HG03159 (cell line): ENCODE results near the gene TMEM255B.

Experiments used
- ATAC-seq: cut with Tn5 transposase; IDR thresholded peaks from one replicate; pipeline ENCODE4 v1.9.1; 2021; ENCODE audit warnings: mild to moderate bottlenecking, moderate library complexity; ENCODE audit not compliant: unreplicated experiment

The TMEM255B gene

DNA sequence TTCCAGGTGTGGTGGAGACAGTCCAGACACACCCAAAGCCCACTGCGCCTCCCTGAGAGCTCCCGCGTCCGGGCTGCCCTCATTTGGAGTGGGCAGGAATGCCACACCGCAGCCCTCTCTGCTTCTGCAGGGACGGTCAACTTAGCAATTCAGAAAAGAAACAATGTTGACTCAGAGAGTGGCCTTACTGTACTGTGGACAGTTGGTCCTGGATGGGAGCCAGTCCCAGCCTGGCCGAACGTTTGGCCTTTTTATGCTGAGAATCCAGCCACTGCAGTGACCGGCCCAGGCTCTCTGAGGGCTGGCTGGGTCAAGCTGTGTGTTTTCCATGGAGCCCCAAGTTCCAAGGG is 97.7 kb downstream of the TMEM255B start:
- no peak for ATAC-seq

DNA sequence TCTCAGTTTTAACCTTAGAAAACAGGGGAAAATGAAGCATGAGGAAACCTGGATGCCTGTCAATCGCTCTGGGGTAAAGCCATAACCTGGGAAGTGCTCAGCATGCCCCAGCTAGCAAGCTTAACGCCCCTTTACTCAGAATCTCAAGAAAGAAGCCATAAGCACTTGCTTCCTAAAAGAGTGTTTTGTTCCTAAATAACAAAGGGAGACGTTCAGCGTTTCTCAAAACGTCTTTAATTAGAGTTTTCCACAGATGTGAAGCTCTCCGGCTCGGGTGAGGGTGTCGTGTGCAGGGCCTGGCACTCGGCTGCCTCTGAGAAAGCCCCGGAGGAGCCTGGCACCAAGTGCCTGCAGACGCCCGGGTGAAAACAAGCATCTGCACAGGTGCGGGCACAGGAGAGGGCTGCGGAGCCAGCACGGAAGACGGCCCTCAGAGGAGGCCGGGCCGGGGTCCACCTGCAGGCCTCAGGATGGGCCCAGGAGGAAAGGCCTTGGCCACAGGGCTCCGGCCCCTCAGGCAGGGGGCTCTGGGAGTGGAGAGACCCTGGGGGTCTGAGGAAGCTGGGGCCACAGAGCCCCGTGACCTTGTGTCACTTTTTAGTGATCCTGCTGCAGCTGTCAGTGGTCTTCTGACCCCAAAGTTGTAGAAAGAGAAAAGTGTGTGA is 98.6 kb downstream of the TMEM255B start:
- no peak for ATAC-seq

DNA sequence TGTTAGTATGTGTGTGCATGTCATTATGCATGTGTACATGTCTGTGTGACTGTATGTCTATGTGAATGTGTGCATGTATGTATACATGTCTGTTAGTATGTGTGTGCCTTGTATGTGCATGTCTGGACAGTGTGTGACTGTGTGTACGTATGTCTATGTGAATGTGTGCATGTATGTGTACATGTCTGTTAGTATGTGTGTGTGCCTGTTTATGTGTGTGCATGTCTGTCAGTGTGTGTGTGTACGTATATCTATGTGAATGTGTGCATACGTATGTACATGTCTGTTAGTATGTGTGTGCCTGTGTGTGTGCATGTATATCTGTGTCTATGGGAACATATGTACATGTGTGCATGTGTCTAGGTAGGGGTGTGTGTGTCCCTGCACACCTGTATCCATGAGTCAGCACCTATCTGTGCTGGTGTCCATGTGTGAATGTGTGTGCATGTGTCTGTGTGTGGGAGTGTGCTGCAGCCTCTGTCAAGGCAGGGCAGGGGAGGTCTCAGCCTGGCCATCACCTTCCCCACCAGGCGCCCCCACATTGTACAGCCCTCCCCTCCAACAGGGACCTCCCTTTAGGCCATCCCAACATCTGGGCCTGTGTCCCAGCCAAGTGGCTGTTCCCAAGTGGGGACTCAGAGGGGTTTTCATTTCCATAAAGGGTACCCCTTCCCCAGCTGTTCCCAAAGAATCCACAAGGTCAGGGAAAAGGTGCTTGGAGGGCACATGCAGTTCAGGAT is 100.5 kb downstream of the TMEM255B start:
- no peak for ATAC-seq

DNA sequence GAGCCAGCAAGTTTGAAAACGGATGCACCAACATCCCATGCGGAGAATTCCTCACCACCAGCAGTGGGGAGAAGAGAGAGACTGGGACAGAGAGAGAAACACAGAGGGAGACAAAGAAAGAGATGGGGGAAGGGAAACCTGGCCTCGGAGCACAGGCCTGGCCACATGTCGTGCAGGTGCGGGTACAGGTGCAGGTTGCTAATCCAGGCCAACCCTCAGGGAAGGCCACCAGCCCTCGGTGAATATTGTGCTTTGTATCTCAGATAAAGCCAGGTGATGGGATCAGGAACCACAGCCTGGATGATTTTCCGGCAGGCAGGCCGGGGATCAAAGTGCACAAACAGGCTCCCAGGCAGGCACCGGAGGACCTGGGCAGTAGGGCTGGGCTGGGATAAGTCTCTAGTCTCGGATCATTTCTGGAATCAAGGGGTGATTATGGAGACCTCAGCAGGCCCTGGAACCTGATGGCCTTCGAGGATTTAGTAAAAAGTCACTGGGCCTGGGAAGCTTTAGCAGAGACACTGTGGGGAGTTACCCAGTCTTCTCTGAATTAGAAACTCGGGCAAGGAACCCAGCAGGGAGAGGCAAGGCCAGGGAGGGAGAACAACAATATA is 101.1 kb downstream of the TMEM255B start:
- no peak for ATAC-seq

DNA sequence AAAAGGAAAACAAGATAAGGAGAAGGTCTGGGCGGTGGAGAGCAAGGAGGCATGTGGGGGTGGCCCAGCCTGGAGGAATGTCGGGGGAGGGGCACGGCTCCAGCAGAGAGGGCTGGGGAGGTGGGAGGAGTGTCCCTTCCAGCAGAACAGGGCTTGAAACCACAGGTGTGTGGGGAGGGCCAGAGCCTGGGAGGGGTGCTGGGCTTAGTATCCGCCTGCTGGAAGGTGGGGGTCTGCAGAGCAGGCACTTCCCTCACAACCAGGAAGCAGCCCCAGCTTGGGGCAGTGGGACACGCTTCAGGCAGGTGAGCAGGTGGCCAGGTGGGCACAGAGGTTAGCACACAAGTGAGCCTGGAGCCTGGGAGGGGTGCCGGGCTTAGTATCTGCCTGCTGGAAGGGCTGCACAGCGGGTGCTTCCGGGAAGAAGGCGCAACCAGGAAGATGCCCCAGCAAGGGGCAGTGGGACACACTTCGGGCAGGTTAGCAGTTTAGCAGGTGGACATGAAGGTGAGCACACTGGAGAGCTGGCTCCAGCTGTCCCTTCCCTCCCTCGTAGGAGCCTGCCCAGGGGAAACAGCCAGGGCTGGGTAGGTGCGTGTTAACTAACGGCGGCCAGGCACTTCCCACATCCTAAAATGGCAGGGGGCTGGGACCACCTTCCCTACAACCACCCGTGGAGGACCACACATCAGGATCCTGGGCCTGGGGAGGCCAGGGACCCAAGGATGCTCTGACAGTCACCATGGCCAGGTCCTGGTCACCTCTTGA is 101.8 kb downstream of the TMEM255B start:
- ATAC-seq, result no peak

DNA sequence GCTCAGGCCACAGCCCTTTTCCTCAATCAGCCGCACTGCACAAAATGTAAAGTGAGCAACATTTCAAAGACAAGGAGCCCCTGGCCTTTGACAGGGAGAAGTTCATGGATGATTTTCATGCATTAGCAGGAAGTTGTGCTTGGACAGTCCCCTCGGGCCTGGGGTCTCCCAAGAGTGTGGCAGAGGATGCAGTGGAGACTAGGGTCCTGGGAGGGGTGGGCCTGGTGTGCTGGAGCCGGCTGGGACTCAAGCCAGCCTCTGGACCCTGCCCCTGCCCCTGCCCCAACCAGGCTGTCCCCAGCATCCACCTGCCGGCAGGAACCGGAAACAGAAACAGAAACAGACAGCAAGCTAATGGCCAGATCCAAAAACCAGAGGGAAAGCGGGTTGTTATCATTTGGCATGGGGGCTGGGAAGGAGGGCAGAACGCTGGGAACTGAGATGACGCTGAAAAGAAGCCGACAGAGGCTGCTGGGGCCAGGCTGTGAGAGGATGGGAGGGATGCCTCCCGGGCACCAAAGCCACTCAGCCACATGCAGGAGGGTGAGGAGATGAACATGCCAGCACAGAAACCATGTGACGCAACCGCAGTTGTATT is 102.5 kb downstream of the TMEM255B start:
- no peak for ATAC-seq

DNA sequence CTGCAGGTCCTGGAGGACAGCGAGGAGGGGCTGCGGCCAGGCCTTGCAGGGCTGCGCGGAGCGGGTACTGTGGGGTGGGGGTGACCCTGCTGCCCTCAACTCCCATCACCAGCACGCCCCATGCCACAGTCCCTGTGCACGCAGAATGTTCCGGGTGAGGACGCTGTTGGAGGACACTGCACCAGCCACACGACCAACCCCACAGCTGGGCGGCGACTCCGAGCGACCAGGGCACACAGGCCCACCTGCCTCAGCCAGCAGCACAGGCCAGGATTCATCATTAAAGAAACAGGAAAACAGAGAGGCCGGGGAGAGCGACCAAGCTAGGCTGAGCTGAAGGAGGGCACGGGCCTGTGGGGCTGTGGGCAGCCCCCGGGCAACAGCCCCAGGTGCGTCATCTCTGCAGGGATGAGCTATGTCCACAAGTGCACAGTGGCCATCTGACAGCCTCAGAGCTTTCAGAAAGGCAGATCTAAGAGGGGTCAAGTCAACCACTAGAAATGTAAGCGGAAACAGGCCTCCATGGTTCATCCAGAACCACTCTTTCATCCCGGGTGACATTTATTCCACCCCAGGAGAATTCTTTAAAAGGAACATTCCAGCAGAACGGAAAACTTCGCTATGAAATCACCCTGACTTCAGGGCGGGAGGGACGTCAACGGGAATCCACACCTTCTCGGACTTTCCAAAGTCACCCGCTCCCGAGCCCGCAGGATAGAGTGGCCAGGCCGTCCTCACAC is 103.3 kb downstream of the TMEM255B start:
- no peak for ATAC-seq

DNA sequence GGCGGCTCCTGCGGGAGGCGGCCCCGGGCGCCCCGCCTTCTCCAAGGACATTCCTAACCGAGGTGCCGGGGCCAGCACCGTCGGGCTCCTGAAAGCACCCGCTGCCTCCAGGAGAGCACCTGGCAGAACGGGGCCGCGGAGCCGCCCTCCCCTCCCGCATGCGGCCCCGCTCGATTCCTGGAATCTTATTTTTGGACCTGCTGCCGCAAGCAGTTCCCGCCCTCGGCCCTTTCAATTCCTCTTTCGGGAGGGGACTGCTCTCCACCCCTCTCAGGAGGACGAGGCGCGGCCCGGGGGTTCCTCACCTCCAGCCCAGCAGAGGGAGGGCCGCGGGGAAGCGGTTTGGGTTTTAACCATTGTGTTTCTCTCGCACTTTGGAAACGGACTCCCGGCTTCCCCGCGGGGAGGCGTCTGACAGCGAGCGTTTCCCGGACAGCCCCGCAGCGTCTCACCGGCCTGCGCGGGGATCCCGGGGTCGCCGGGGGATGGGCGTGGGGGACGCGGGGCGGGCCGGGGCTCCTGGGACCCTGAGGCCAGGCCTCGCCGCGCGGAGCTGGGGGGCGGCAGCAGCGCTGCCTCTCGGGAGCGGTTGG is 104.0 kb downstream of the TMEM255B start:
- no peak for ATAC-seq

DNA sequence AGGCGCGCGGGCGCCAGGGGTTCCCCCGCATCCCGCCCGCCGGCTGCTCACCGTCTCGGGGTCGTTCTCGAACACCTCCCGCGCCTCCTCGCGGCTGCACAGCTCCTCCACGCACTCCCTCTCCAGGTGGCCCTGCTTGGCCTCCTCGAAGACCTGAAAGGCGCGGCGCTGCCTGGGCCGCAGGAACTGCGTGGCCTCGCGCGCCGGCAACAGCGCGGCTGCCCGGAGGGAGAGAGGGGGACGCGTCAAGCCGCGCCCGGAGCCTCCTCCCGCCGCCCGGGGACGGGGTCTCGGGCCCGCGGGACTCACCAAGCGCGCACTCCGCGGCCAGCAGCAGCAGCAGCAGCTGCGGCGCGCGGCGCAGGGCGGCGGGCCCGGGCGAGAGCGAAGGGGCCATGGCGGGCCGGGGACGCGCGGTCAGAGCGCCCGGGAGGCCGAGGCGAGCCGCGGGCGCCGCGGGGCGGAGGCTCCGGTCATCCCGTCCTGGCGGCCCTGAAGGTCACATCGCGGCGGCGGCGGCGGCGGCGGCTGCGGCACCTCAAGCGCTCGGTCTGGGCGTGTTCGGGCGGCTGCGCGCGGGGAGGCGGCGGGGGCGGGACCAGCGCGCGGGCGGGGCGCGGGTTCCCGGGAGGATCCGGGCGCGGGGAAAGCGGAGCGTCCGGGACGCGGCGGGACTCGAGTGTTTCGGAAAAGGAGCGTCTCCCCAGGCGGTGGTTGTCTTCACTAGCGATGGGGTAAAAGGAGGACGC is 104.7 kb downstream of the TMEM255B start, which contains the start of gene GAS6:
GAS6 (minus strand) TSS at position 553 of the 749 bp plus-strand sequence; CDS start at position 397, 156 bp downstream.
- no peak for ATAC-seq

DNA sequence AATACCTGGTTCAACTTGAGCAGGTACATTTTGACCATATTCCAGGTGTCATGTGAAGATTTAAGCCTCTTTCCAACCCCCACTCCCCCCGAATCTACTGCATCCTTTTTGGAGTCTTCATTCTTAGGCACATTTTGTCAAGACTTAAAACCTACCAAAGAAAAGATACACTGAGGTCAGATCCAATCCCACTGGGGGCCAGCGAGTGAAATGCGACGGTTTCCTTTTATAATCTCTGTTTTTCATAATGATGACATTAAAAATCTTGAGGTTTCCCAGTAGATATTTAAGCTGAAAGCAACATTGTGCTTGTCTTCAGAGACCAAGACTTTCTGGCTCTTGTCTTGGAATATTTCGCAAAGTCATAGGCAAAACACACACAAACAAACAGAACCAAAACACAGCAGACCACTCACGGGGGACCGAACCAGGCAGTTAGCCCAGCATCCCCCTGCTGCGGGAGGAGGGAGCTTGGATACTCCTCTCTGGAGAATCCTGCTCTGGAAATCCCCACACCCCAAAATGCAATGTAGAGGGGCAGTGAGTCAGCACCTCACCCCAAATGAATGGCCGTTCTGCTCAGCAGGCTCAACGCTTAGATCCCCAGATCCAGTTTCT is 105.4 kb downstream of the TMEM255B start:
- no peak for ATAC-seq

DNA sequence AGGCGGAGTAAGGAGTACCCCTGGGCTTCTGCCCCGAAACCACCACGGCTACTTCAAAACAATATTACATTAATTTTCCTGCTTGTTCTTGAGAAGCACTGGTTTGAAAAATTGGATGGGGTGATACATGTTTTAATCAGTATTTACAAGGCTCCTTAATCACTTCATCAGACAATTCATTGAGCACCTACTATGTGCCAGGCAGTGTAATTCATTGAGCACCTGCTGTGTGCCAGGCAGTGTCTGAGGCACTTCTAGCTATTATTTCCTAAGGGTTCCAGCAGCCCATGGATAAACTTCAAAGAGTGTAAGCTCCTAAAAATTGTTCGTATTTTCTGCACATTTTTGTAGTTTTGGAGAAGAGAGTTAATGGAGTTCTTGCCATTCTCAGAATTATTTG is 106.4 kb downstream of the TMEM255B start:
- no peak for ATAC-seq
